Activated CD8-positive, alpha-beta memory T cell treated with anti-CD3 and anti-CD28 coated beads, Interleukin-2, amount 50 U/mL, for 1 hour (primary cell): ENCODE results near the gene TUBGCP3.
"Not testable (repeated sequence)": the region's sequence is repeated elsewhere in the genome, so short reads cannot be mapped to it uniquely, and the experiment has no call there.

Source experiments
- DNase-seq: peaks from one replicate; pipeline ENCODE4 v3.0.0-alpha.2; 2020; ENCODE audit errors: extremely low read depth

The TUBGCP3 gene

GRCh38 chr13:112529216-112529615, 58.7 kb downstream of the TUBGCP3 start:
- DNase-seq = no peak

- no peak for DNase-seq
Observed at GRCh38 chr13:112526146-112526853, 61.7 kb downstream of the TUBGCP3 start.

GRCh38 chr13:112525356-112525945, 62.5 kb downstream of the TUBGCP3 start:
- DNase-seq = no peak

- DNase-seq = no peak
Observed at GRCh38 chr13:112522578-112522977, 65.4 kb downstream of the TUBGCP3 start.

- DNase-seq = no peak
Observed at GRCh38 chr13:112521073-112521685, 66.8 kb downstream of the TUBGCP3 start.

- DNase-seq = no peak
Observed at GRCh38 chr13:112519517-112520060, 68.4 kb downstream of the TUBGCP3 start.

GRCh38 chr13:112516218-112516617, 71.7 kb downstream of the TUBGCP3 start:
- DNase-seq = no peak

- DNase-seq = no peak
Observed at GRCh38 chr13:112513761-112514160, 74.2 kb downstream of the TUBGCP3 start.

GRCh38 chr13:112510987-112511685, 76.8 kb downstream of the TUBGCP3 start:
- DNase-seq = no peak

GRCh38 chr13:112510002-112510780, 77.8 kb downstream of the TUBGCP3 start:
- DNase-seq = no peak

- no peak for DNase-seq
Observed at GRCh38 chr13:112509190-112509589, 78.8 kb downstream of the TUBGCP3 start.

- no peak for DNase-seq
Observed at GRCh38 chr13:112506046-112506445, 81.9 kb downstream of the TUBGCP3 start.

GRCh38 chr13:112496166-112496565, 91.8 kb downstream of the TUBGCP3 start:
- DNase-seq = no peak

- DNase-seq = no peak
Observed at GRCh38 chr13:112495465-112495864, 92.5 kb downstream of the TUBGCP3 start.

- DNase-seq = no peak
Observed at GRCh38 chr13:112489199-112489598, 98.8 kb downstream of the TUBGCP3 start.

GRCh38 chr13:112488343-112489050, 99.5 kb downstream of the TUBGCP3 start:
- not testable (repeated sequence) for DNase-seq

GRCh38 chr13:112487127-112487517, 100.8 kb downstream of the TUBGCP3 start:
- DNase-seq = no peak

GRCh38 chr13:112486386-112487126, 101.4 kb downstream of the TUBGCP3 start:
- no peak for DNase-seq

GRCh38 chr13:112485814-112486213, 102.1 kb downstream of the TUBGCP3 start:
- DNase-seq = not testable (repeated sequence)

- DNase-seq = no peak
Observed at GRCh38 chr13:112483299-112483698, 104.7 kb downstream of the TUBGCP3 start.
